Activated naive CD8-positive, alpha-beta T cell treated with anti-CD3 and anti-CD28 coated beads, Interleukin-2, amount 10 ng/mL, durations not matched to agents 7 days and 5 days (primary cell): ENCODE measurements around the gene EIF4E2. TPM values are rescaled to one million over a fixed set of nuclear protein-coding genes. Genes with fewer than 3 reads are reported as not detected.

ENCODE experiments used
- ATAC-seq: fragments of 150-1000 bp; cut with Tn5 transposase; one replicate; pipeline ENCODE4 v1.10.0; 2021; ENCODE audit warnings: low read depth, moderate library complexity
- POLR2A ChIA-PET: fragments of 350-600 bp; sonication (Branson Sonifier 250); formaldehyde crosslinking; loops from one replicate; lab custom pipeline; 2021; ENCODE audit warnings: antibody characterized with exemption; lab: Charles Lee
- DNase-seq: peaks from one replicate; pipeline ENCODE4 v3.0.0; 2021
- H3K27ac Mint-ChIP-seq: one replicate; pipeline ENCODE4 v1.8.0; 2022; ENCODE audit warnings: mild to moderate bottlenecking, mixed read lengths
- H3K27me3 Mint-ChIP-seq: one replicate; pipeline ENCODE4 v1.8.0; 2022; ENCODE audit warnings: mild to moderate bottlenecking, moderate library complexity, mixed read lengths
- H3K36me3 Mint-ChIP-seq: one replicate; pipeline ENCODE4 v1.8.0; 2021; ENCODE audit warnings: mild to moderate bottlenecking, mixed read lengths
- H3K4me1 Mint-ChIP-seq: one replicate; pipeline ENCODE4 v1.8.0; 2021; ENCODE audit warnings: mixed read lengths
- H3K4me3 Mint-ChIP-seq: one replicate; pipeline ENCODE4 v1.8.0; 2022; ENCODE audit warnings: mild to moderate bottlenecking, moderate library complexity, mixed read lengths
- H3K9me3 Mint-ChIP-seq: one replicate; pipeline ENCODE4 v1.8.0; 2021; ENCODE audit warnings: mixed read lengths
- total RNA-seq, 2 experiments: library from RNA; stranded (reverse); gene quantifications; one replicate each; pipeline ENCODE4 v1.2.3, GENCODE V29; 2021

The EIF4E2 gene
- total RNA-seq, 2 experiments from 2014 or later: 61.0 to 65.2 TPM

- Mint-ChIP-seq H3K4me3 (no peak overlapping the region), H3K9me3 (no peaks in the 10 kb centered on the region), H3K27me3 (peaks cover 2% of the 10 kb centered on the region), H3K4me1 (peaks cover 3% of the 10 kb centered on the region), H3K27ac (no peak overlapping the region), H3K36me3 (no peaks in the 10 kb centered on the region)
- POLR2A ChIA-PET: no interaction called here
- no peak for DNase-seq
- ATAC-seq: no peak
Observed at GRCh38 chr2:232613538-232614134, 63.1 kb downstream of the EIF4E2 start.

GRCh38 chr2:232615339-232615738 lies 64.8 kb downstream of the EIF4E2 start:
- H3K27me3 Mint-ChIP-seq: peaks cover 2% of the 10 kb centered on the region
- no peak overlapping the region for H3K4me3 Mint-ChIP-seq
- POLR2A ChIA-PET: no interaction called here
- DNase-seq (no peak), ATAC-seq (no peak)
- H3K9me3 Mint-ChIP-seq: no peaks in the 10 kb centered on the region
- H3K36me3 Mint-ChIP-seq: no peaks in the 10 kb centered on the region
- no peak overlapping the region for H3K27ac Mint-ChIP-seq
- peaks cover 3% of the 10 kb centered on the region for H3K4me1 Mint-ChIP-seq

Other genes with a start within 250 kb of the EIF4E2 start
- not detected for gene ALPP, start 171.9 kb upstream of the EIF4E2 start, total RNA-seq
- not detected for gene ALPG, start 143.8 kb upstream of the EIF4E2 start, total RNA-seq
- not detected for gene ALPI, start 94.5 kb upstream of the EIF4E2 start, total RNA-seq
- not detected for gene ECEL1, start 62.9 kb upstream of the EIF4E2 start, total RNA-seq
- not detected for gene PRSS56, start 30.3 kb upstream of the EIF4E2 start, total RNA-seq
- not detected for gene CHRND, start 24.5 kb upstream of the EIF4E2 start, total RNA-seq
- not detected for gene CHRNG, start 11.0 kb upstream of the EIF4E2 start, total RNA-seq
- gene TIGD1, start 132 bp upstream of the EIF4E2 start, total RNA-seq: 10 to 100 TPM; 11.7 to 12.8 TPM
- gene EFHD1, start 82.9 kb downstream of the EIF4E2 start, total RNA-seq: 1 to 10 TPM; 7.6 to 8.8 TPM
- gene GIGYF2, start 146.6 kb downstream of the EIF4E2 start, total RNA-seq: 10 to 100 TPM; 66.8 to 67.5 TPM
- gene KCNJ13, start 225.9 kb downstream of the EIF4E2 start, total RNA-seq: not detected